ENCODE measurements around the gene TMC6.
"Not testable (repeated sequence)": the region's sequence is repeated elsewhere in the genome, so short reads cannot be mapped to it uniquely, and the experiment has no call there.

The TMC6 gene

DNA sequence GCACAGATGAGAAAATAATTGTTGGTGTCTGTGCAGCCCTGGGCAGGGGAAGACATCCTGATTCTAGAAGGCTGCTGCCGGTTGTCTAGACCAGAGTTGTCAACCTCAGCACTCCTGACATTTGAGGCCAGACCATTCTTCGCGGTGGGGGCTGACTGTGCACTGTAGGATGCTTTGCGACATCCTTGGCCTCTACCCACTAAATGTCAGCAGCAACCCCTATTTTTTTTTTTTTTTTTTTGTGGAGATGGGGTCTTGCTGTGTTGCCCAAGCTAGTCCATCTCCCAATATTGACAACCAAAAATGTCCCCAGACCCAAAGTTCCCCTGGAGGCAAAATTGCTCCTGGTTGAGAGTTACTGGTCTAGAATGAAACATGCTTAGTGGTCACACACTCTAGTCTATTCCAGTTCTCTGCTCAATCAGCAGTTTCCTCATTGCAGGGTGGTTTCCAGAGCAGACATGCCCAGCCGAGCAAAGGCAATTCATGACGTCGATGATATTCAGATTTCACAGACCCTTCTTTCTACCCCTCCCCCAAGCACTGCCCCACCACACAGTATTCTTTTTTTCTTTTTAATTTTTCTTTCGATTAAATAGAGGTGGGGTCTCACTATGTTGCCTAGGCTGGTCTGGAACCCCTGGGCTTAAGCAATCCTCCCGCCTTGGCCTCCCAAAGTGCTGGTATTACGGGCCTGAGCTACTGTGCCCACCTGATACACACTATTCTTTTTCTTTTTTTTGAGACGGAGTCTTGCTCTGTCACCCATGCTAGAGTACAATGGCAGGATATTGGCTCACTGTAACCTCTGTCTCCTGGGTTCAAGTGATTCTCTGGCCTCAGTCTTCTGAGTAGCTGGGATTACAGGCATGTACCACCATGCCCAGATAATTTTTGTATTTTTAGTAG lies 26.6 kb upstream of the TMC6 start:
- peak; percentile 30 for DNase-seq

DNA sequence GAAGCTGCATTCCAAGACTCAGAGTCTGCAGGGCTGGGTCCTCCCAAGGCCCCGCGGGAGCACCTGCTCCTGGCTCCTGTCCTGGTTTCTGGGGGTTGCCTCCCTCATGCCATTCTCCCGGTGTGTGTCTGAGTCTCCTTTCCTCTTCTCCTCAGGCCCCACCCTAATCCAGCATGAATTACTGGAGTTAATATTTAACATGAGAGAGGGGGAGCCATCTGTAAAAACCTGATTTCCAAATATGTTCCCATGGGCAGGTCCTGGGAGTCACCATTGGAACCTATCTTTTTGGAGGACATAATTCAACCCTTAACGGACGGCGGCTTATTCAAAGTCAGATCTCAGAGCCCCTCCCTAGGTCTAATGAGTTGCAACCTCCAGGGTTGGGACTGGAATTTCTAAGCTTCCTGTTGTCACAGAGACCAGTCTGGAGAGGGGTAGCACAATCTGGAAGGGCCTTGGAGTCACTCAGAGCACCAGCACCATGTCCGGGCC lies 23.0 kb upstream of the TMC6 start:
- no peak for DNase-seq

DNA sequence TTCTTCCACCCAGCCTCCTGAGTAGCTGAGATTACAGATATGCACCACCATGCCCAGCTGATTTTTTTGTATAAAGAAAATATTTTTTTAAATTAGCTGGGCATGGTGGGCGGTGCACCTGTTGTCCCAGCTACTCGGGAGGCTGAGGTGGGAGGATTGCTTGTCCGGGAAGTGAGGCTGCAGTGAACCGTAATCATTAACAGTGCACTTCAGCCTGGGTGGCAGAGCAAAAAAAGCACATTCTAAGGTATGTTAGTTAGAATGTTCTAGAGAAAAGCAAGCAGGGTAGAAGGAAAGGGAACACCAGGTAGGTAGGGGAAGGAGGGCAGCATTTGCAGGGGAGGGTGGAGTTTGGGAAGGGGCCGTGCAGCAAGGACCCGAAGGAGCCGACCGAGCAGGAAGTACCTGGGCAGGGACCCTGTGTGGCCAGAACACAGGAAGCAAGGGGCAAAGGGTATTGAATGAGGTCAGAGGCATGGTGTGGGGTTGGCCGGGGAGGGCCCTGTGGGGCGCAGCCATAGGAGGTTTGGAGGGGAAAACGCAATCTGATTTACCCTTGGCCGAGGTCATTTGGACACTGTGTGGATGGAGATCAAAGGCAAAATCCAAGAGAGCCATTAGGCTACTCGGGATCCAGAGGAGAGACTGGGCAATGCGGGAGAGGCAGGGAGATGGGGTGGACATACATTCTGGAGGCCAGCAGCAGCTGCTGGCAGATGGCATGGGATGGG lies 19.9 kb upstream of the TMC6 start:
- no peak for DNase-seq

DNA sequence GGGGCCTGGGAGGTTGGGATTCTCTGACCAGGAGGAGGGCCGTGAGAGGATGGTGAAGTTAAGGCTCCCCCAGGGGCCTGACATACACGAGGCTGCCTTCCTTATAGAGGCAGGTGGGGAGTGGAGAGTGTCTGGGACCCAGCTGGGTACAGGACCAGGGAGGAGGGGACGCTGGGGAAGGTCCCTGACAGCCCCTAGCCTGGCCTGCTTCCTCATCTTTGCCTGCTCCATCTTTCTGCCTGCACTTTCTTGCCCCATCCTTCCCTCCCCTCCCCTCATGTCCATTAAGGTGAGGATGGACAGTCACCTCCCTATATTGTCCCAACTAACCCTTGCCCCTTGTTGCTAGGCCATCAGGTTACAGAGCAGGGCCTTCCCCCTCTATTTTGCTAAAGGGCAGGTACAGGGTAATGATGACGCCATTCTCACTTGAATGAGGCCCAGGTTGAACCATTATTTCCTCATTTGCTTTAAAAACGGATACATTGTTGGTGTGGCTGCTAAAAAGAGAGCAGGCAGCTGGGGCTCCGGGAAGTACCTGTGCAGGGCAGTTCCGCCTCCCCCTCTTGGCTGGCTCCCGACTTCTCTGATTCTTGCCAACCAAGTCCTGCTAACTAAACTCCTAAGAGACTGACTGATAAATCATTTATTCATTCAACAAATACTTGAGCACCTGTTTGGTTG lies 18.9 kb upstream of the TMC6 start:
- DNase-seq, result no peak

DNA sequence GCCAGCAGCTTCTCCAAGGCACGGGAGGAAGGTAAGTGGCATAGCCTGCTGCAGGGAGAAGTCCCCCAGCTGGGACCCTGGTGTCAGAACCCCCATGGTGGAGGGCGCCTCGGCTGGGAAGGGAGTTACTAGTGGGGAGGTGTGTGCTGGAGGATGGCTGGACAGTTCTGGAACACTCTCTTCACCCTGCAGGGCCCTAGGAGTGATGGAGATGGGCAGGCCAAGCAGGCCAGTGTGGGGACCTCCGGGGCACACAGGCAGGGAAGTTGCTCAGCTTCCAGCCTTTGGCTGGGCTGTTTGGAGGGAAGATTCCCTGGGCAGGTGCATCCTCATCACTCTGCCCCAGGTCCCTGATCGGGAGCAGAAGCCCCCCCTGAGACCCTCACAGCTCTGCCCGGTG lies 18.3 kb upstream of the TMC6 start:
- DNase-seq, result no peak

DNA sequence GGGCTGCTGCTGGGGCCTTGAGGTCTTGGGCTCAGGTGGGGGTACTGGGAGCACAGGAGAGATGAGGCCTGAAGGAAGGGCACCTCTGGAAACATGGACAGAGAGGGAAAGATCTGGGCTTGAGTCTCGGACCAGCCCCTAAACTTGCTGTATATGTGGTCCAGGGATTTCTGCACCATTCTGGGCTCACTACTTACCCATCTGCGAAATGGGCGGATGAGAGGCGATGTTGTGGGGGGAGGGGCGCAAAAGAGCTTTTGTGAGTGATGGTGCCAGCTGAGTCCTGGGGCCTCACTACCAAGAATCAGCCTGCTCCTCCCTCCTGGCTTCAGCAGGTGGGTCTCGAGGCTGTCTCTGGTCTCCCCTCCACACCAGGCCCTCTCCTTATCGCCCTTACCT lies 17.9 kb upstream of the TMC6 start:
- DNase-seq, result no peak

DNA sequence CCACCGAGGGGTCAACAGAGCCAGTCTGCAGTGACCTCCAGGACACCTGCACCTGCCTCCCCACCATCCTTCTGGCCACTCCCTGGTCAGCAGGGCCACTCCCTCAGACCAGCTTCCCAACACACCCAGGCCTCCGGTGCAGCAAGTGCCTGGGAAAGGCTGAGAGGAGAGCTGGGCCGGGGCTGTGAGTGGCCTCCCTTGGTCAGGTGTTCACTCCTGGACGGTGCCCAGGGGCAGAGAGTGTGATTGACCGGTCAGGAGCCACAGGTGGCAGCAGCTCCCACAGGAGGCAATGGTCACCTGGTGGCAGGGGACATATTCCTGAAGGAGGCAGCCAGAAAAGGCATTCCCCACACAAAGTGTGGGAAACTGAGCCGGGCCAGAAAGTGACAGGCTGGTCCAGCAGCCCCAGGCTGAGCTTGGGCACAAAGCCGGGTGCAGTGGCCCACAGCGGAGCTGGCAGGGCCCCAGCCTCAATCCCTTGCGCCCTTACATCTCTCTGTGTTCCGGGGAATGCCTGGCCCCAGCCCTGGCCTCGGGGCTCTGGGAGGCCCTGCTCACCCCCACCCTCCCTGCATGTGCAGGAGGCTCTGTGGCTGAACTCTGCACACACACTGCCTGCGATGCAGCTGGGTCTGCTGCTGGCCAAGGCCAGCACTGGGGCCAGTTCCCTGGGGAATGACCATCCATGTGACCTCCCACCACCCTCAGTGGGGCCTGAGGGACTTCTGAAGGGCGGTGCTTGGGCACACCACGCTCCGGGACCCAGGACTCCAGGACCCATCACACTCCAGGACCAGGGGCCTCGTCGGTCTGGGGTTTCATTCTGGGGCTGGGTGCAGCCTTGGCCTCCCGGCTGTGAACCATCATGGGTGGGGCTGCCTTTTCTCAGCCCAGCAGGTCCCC lies 16.4 kb upstream of the TMC6 start:
- peak; percentile 73 for DNase-seq

DNA sequence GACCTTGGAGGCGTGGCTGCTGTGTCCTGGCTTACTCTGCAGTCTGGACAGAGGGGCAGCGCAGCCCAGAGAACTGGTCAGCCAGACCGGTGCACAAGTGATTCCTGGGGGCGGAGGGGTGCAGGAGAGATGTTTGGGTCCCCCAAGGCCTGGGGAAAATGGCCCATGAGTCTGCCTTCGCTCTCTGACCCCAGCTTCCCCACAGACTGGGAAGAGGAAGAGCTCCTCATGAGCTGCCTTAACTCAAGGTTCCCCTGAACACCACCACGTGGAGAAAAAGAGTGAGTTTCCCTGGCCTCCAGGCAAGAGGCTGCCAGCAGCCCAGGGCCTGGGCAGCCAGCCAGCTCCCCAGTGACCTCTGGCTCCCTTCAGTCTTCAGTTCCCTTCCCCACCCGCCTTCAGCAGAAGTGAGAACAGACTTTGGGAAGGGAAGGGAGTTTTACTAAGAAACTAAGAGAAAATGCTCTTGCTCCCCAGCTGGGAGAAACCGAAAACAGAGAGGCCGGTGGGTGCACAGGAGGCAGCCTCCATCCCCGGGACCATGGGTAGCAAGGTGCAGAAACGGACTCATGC lies 15.7 kb upstream of the TMC6 start:
- DNase-seq, result peak; percentile 86

DNA sequence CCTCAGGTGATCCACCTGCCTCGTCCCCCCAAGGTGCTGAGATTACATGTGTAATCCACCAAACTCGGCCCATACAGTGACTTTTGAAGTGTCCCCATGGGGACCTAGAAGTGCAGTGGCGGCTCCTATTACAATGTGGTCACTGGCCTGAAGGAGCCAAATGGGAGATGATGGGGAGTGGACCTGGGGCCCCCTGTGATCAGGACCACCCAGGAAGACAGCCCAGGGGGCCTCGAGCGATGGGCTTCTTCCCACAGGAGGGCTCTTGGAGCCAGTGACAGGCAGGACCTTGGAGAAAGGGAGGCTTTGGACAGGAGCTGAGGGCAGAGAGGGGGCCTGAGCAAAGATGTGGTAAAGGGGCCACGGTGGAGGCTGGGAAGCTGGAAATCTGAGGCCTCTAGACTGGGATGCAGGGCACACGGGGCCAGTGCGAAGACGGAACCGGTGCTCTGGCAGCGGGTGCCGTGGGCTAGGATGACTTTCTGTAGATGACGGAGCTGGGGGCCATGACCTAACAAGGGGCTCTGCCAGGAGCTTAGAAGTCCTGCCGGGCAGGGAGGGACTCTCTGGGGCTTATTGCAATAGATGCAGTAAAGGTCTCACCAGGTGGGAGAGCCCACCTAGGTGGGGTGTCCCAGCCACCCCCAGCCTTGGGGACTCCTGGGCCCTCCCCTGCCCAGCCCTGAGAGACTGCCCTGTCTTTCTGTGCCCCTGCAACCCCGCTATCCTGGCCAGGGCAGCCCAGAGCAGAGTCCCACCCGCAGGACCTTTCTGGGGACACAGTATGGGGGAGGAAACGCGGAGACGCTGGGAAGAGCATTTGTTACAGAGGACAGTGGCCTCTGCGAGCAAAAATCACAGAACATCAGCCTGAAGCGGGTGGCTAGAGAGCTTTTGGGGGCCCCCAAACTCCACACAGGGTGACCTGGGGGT lies 14.9 kb upstream of the TMC6 start:
- DNase-seq, result no peak

DNA sequence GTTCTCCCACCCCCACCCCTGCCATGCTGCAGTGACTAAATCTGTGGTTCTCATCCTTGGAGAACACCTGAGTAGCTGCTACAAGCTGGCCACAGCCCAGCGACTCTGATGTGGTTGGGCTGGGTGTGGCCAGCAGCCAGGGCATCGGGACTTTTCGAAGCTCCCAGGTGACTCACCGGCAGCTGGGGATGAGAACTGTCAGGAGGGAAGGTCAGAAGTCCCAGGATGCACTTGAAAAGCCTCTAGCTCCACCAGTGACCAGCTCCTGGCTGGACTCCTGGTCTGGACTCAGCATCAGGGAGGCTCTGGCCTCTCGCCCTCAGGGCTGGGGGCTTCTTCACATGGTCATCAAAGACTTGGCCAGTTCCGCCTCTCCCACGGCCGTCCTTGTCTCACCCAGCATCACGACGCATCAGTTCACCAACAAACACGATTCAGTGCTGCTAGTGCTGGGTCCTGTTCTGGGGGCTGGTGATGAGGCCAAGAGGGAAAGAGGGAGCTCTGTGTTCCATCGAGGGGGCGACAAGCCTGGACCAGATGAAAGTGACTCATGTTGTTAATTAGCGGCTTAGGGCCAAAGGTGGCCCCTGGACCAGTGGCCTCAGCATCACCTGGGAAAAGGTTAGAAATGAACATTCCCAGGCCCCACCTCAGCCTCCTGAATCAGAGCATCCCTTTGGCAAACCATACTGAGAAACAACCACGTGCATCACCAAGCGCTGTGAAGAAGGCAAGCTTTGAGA lies 13.7 kb upstream of the TMC6 start:
- no peak for DNase-seq

DNA sequence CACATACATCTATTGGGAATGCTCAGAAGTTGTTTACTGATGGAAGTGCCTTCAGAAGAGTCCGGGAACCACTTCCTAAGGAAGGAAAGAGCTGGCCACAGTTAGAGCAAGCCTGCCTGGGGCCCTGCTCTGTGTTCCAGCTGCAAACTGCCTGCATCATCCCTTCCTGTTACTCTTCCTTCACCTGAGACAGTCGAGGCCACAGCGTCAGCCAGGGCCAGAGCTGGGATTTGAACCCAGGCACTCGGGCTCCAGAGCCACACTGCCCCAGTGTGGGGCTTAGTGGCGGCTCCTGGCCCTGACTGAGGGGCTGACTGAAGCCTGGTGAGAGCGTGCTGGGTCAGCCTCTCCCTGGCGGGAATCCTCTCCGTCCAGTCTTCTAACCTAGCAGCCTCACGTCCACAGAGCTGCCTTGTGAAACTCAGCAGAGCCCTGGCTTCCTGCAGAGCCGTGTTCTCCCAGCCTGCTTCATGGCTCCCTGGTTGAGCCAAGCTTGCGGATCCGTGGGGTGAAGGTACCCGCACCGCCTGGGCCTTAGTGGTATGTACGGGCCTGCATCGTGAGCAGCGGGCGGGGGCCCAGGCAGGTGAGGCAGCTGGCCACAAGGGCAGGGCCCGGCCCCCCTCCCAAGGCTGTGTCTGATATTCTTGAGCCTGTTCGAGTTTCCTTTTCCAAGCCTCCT lies 13.0 kb upstream of the TMC6 start:
- DNase-seq, result no peak

DNA sequence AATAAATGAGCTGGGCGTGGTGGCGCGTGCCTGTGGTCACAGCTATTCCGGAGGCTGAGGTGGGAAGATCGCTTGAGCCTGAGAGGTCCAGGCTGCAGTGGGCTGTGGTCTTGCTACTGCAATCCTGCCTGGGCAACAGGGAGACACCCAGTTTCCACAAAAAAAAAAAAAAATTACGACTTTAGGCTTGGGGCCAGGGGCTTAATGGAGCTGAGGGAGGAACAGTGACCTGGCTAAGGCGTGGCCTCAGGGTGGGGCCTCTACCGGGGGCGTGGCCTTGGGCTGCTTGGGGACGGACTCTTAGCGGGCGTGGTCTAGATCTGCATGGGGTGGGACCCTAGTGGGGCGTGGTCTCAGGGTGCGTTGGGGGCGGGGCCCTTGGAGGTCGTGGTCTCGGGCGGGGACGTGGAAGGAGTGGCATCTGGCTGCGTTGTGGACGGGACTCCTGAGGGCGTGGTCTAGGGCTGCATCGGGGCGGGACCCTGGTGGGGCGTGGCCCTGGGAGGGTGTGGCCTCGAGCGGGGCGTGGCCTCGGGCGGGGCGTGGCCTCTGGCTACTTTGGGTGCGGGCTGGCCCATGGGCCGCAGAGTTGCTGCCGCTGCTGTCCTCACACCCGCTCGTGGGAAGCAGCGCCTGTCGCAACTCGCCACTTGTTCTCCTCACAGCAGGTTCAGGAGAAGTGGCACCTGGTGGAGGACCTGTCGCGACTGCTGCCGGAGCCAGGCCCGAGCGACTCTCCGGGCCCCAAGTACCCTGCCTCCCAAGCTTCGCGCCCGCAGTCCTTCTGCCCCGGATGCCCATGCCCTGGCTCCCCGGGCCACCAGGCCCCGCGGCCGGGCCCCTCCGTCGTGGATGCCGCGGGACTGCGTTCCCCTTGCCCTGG lies 11.9 kb upstream of the TMC6 start:
- peak; percentile 92 for DNase-seq

DNA sequence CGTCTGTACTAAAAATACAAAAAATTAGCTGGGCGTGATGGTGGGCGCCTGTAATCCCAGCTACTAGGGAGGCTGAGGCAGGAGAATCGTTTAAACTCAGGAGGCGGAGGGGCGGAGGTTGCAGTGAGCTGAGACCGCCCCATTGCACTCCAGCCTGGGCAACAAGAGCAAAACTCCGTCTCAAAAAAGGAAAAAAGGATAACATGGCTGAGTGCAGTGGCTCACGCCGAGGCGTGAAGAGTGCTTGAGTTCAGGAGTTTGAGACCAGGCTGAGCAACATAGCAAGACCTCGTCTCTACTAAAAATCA lies 11.3 kb upstream of the TMC6 start:
- DNase-seq, result not testable (repeated sequence)

DNA sequence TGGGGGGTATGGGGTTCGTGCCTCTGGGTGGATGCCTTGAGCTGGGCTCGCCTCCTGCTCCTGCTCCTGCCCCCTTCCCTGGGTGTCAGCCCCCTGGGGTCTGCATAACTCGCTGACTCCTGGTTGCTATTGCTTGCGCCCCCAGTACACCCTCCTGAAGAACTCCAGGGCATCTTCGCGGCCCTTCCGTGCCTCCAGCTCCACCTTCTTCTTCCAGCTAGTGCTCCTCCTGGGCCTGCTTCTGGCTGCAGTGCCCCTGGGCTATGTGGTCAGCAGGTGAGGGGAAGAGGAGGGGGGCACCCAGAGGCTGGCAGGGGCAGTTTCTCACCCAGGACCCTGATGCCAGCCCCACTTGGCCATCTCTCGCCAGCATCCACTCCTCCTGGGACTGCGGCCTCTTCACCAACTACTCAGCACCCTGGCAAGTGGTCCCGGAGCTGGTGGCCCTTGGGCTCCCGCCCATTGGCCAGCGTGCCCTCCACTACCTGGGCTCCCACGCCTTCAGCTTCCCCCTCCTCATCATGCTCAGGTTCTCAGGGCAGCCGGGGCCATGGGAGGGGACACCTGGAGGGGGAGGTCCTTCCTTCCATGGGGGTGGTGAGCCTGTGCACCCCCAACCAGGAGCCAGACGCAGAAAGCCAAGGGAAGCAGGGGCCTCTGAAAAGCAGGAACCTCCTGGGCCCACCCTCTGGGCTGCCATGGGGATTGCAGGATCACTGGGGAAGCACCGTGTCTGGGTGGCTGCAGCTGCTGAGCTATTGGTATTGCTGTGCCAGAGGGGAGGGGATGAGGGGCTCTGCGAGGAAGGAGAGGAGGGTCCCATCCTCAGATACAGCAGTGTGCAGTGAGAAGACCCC lies 9.9 kb upstream of the TMC6 start:
- no peak for DNase-seq

DNA sequence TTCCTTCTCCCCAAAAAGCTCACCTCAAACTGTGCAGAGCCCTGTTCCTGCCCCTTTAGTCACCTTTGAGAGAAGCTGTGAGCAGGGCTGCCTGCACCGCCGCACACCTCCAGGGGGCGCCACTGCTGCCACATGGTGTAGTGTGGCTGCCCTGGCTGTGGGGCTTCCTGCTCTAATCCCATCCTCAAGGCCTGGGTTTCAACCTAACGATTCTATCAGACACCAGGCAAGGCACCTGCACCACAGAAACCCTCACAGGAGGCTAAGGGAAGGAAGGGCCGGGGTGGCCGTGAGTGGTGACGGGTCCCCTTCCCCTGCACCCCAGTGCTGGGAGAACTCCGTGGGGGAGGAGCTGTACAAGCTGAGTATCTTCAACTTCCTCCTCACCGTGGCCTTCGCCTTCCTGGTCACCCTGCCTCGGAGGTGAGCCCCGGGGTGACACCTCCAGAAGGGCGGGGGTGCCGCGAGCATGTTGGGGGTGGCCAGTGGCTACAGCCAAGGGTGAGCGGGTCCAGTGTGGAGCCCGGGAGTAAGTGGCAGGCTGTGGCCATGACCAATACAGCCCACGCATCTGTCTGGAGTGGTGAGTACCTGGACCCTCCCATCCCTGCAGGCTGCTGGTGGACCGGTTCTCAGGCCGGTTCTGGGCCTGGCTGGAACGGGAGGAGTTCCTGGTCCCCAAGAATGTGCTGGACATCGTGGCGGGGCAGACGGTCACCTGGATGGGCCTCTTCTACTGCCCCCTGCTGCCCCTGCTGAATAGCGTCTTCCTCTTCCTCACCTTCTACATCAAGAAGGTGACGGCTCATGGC lies 9.0 kb upstream of the TMC6 start:
- DNase-seq, result no peak

DNA sequence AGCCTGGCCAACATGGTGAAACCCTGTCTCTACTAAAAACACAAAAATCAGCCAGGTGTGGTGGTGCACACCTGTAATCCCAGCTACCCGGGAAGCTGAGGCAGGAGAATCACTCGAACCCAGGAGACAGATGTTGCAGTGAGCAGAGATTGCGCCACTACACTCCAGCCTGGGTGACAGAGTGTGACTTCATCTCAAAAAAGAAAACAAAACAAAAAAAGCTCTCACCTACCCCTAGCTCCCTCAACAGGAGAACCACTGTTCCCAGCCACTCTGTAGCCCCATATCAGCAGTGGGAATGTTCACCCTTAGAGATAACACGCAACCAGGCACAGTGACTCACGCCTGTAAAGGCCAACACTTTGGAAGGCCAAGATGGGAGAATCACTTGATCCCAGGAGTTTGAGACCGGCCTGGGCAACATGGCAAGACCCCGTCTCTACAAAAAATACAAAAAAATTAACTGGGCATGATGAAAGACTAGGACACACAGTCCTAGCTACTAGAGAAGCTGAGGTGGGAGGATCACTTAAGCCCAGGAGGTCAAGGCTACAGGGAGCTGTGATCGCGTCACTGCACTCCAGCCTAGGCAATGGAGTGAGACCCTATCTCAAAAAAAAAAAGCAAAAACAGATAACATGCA lies 7.4 kb upstream of the TMC6 start:
- no peak for DNase-seq

Data from femur (tissue), 1 donor.